Spleen (tissue), 11 donors: ENCODE data around the gene PICALM. TPM values are rescaled to one million over a fixed set of nuclear protein-coding genes. Genes with fewer than 3 reads are reported as not detected.

Experiments used
- DNase-seq: peaks from one replicate; pipeline ENCODE4 v3.0.0-alpha.2; 2020
- H3K27ac ChIP-seq, 8 donors: fragments of 200-600 bp; sonication (generic) in 7 of 8; 1 replicate in 4 of 8; 2 replicates in 4 of 8; pipeline versions ENCODE4 v1.5.0 to v1.8.0; 2016 to 2021; ENCODE audit warnings: inconsistent platforms in 4 of 8, mild to moderate bottlenecking in 4 of 8, moderate library complexity in 1 of 8
- H3K27me3 ChIP-seq, 7 donors: fragments of 200-600 bp; sonication (generic) in 6 of 7; replicated peaks in 1 of 7; 1 replicate in 4 of 7; 2 replicates in 3 of 7; pipeline versions ENCODE4 v1.5.0 to v1.8.0; 2016 to 2021; ENCODE audit warnings: inconsistent platforms in 3 of 7, mild to moderate bottlenecking in 1 of 7
- H3K36me3 ChIP-seq, 6 donors: fragments of 200-600 bp; sonication (generic) in 5 of 6; 1 replicate in 4 of 6; 2 replicates in 2 of 6; pipeline versions ENCODE4 v1.5.0 to v1.8.0; 2016 to 2021; ENCODE audit warnings: inconsistent platforms in 2 of 6
- H3K4me1 ChIP-seq, 6 donors: fragments of 200-600 bp; sonication (generic) in 5 of 6; 1 replicate in 3 of 6; 2 replicates in 3 of 6; pipeline versions ENCODE4 v1.5.0 to v1.8.0; 2016 to 2021; ENCODE audit warnings: inconsistent platforms in 3 of 6
- H3K4me3 ChIP-seq, 8 donors: fragments of 200-600 bp; sonication (generic) in 7 of 8; 1 replicate in 4 of 8; 2 replicates in 4 of 8; pipeline versions ENCODE4 v1.5.0 to v1.8.0; 2016 to 2021; ENCODE audit warnings: inconsistent platforms in 4 of 8, mild to moderate bottlenecking in 4 of 8, moderate library complexity in 2 of 8
- H3K9me3 ChIP-seq, 8 donors: fragments of 200-600 bp; sonication (generic) in 7 of 8; 1 replicate in 4 of 8; 2 replicates in 4 of 8; pipeline versions ENCODE4 v1.5.0 to v1.8.0; 2016 to 2021; ENCODE audit warnings: inconsistent platforms in 4 of 8
- POLR2A ChIP-seq, 3 donors: fragments of 450-650 bp; IDR thresholded peaks; one replicate each; pipeline ENCODE4 v1.5.1; 2017; ENCODE audit warnings: antibody characterized with exemption in 3 of 3, mild to moderate bottlenecking in 1 of 3
- POLR2AphosphoS5 ChIP-seq, 3 donors: sonication (generic); formaldehyde crosslinking; IDR thresholded peaks; one replicate each; pipeline ENCODE4 v1.5.1; 2017; ENCODE audit warnings: antibody characterized with exemption in 3 of 3
- WGBS, 5 donors: extraction: QIAGEN DNeasy Blood & Tissue Kit in 3 of 5; methylation state at CpG; one replicate each; pipeline versions ENCODE4 v1.1.5 to v1.1.7; 2013 to 2018; 5-methylcytosine and 5-hydroxymethylcytosine counted together
- intact Hi-C: fragments of 100-400 bp; cut with DNase I; formaldehyde crosslinking; loops from one replicate; pipeline ENCODE4 v1.15.0; 2023; ENCODE audit warnings: low total_unique reads
- polyA plus RNA-seq, 3 donors: library from polyadenylated mRNA; stranded (reverse); fragments of 200-250 nt; gene quantifications; one replicate each; pipeline ENCODE4 v1.2.1, GENCODE V29; 2013
- total RNA-seq, 7 donors: library from RNA; depleted of rRNA in 3 of 7; stranded (reverse); fragments of >200 nt in 3 of 7; fragmentation: NEBNext Ultra II Directional in 4 of 7; extraction: Animal tissue kit (Norgen Biotek cat#: 25700) in 4 of 7; gene quantifications; one replicate each; pipeline versions ENCODE4 v1.1.0 to v1.2.1, GENCODE V29; 2016 to 2021
- TF ChIP-seq, protein P1 (sequence below), 11 experiments: fragments of 200-600 bp in 7 of 11; fragments of 450-650 bp in 4 of 11; sonication (generic) in 4 of 11; IDR thresholded peaks in 8 of 11; conservative IDR thresholded peaks in 3 of 11; 1 replicate in 7 of 11; 2 replicates in 4 of 11; pipeline versions ENCODE4 v1.4.0 to v1.8.0; 2016 to 2021; ENCODE audit warnings: antibody characterized with exemption in 11 of 11, inconsistent platforms in 4 of 11, mild to moderate bottlenecking in 1 of 11
- donor health status: healthy with polysubstance abuse.
- donor health status: DM: no; HTN: no; CAD: no; lungs with moderate emphysema.
- donor health status: DM: no; HTN: no; CAD: no.
- donor health status: Bipolar disorder and iron deficiency.
- donor health status: healthy.
- donor health status: DM: no; HTN: no; CAD: no.
- donor health status: DM: yes; HTN: yes; CAD: no.

The PICALM gene
- total and polyA plus RNA-seq, 10 donors: 42.9 to 500 (median 288) TPM

DNA sequence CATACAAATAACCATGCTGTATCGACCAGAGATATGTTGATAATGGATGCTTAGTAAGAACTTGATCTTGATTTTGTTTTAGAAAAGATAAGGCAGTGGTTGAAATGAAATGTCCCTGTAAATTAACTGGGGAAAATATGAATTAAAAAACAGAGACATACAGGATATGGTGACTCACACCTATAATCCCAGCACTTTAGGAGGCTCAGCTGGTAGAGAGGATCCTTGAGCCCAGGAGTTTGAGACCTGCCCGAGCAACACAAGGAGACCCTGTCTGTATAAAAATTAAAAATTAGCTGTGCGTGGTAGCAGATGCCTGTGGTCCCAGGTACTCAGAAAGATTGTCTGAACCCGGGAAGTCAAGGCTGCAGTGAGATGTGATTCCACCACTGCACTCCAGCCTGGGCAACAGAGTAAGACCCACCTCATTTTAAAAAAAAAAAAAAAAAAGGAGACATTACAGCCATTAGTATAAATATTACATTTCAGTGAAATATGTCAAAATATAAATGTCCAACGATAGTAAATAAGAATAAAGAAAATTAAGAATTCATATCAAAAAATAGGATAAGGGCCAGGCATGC lies 4.6 kb downstream of the PICALM start:
- H3K4me3 ChIP-seq: peak overlapping the region in 7 of 8 donors; percentile 9 to 96 (median 93)
- peak overlapping the region in 7 of 8 donors; percentile 97 to 99 (median 98) for H3K27ac ChIP-seq
- DNase-seq: no peak
- no peaks in the 10 kb centered on the region for H3K9me3 ChIP-seq
- no peaks in the 10 kb centered on the region for H3K27me3 ChIP-seq
- intact Hi-C loops: no loop called here
- H3K36me3 ChIP-seq: no peaks in the 10 kb centered on the region
- H3K4me1 ChIP-seq: peaks cover 53 to 84% (median 72%) of the 10 kb centered on the region in 6 donors
- 40 to 70% (median 57%) methylated on average over 5 of the region's 5 CpGs for WGBS, 5 donors
- TF ChIP-seq POLR2AphosphoS5 (IDR thresholded peaks at IDR 0.05) (no peak), POLR2A (IDR thresholded peaks at IDR 0.05) (no peak)
- TF ChIP-seq, protein P1, sequence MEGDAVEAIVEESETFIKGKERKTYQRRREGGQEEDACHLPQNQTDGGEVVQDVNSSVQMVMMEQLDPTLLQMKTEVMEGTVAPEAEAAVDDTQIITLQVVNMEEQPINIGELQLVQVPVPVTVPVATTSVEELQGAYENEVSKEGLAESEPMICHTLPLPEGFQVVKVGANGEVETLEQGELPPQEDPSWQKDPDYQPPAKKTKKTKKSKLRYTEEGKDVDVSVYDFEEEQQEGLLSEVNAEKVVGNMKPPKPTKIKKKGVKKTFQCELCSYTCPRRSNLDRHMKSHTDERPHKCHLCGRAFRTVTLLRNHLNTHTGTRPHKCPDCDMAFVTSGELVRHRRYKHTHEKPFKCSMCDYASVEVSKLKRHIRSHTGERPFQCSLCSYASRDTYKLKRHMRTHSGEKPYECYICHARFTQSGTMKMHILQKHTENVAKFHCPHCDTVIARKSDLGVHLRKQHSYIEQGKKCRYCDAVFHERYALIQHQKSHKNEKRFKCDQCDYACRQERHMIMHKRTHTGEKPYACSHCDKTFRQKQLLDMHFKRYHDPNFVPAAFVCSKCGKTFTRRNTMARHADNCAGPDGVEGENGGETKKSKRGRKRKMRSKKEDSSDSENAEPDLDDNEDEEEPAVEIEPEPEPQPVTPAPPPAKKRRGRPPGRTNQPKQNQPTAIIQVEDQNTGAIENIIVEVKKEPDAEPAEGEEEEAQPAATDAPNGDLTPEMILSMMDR (IDR thresholded peaks at IDR 0.05 in 8 of 11, conservative IDR thresholded peaks at IDR 0.05 in 3 of 11): no peak

DNA sequence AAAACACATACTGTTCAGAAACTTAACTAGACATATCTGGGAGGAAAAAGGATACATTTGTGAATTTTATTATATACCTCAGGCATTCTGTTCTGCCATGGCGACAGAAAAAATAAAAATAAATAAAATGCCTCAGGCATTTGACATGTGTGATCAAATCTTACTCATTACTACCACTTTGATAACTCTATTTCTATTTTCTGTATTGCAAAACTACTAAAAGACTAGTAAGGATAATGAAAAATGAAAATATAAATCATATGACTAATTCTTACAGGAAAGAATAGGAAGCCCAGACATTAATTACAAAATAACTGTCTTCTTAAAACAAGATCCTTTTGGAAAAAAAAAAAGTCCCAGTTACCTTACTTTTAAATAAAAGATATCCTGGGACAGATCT lies 5.3 kb downstream of the PICALM start:
- Histone ChIP-seq H3K36me3 (no peaks in the 10 kb centered on the region), H3K9me3 (no peaks in the 10 kb centered on the region), H3K4me3 (peak overlapping the region in 4 of 8 donors; percentile 81 to 96 (median 94)), H3K4me1 (peaks cover 61 to 91% (median 78%) of the 10 kb centered on the region in 6 donors), H3K27ac (peak overlapping the region in 7 of 8 donors; percentile 9 to 99 (median 98)), H3K27me3 (no peaks in the 10 kb centered on the region)
- TF ChIP-seq, protein P1 (IDR thresholded peaks at IDR 0.05 in 8 of 11, conservative IDR thresholded peaks at IDR 0.05 in 3 of 11): no peak
- TF ChIP-seq POLR2AphosphoS5 (IDR thresholded peaks at IDR 0.05) (no peak), POLR2A (IDR thresholded peaks at IDR 0.05) (no peak)
- DNase-seq: no peak
- intact Hi-C loops: no loop called here
- WGBS, 5 donors: 39 to 76% (median 49%) methylated on average over 1 of the region's 1 CpG

DNA sequence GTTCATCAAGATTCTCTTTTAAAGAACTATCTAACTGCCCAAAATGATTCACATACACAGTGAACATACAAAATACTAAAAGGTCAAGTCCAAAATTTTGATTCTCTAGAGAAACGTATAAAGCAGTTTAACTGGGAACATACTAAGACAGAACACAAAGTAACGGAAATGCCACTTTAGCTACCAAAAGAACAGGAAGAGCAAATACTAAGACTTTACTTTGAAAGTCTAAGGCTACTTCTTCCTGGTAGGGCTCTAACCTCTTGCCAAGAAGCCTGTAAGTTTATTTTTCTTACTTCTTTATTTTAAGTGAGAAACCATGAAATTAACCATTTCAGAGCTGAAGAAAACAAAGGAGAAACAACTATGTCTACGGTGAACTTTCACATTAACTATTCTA lies 6.2 kb downstream of the PICALM start:
- Histone ChIP-seq H3K9me3 (no peaks in the 10 kb centered on the region), H3K4me3 (peak overlapping the region in 5 of 8 donors; percentile 9 to 96 (median 93)), H3K27me3 (no peaks in the 10 kb centered on the region), H3K27ac (peak overlapping the region in 7 of 8 donors; percentile 9 to 99 (median 98)), H3K36me3 (no peaks in the 10 kb centered on the region), H3K4me1 (peaks cover 67 to 99% (median 86%) of the 10 kb centered on the region in 6 donors)
- 6 to 12% (median 9%) methylated on average over 3 of the region's 3 CpGs for WGBS, 5 donors
- DNase-seq: no peak
- intact Hi-C loops: no loop called here
- TF ChIP-seq POLR2AphosphoS5 (IDR thresholded peaks at IDR 0.05) (no peak), POLR2A (IDR thresholded peaks at IDR 0.05) (no peak)
- TF ChIP-seq, protein P1 (IDR thresholded peaks at IDR 0.05 in 8 of 11, conservative IDR thresholded peaks at IDR 0.05 in 3 of 11): no peak

DNA sequence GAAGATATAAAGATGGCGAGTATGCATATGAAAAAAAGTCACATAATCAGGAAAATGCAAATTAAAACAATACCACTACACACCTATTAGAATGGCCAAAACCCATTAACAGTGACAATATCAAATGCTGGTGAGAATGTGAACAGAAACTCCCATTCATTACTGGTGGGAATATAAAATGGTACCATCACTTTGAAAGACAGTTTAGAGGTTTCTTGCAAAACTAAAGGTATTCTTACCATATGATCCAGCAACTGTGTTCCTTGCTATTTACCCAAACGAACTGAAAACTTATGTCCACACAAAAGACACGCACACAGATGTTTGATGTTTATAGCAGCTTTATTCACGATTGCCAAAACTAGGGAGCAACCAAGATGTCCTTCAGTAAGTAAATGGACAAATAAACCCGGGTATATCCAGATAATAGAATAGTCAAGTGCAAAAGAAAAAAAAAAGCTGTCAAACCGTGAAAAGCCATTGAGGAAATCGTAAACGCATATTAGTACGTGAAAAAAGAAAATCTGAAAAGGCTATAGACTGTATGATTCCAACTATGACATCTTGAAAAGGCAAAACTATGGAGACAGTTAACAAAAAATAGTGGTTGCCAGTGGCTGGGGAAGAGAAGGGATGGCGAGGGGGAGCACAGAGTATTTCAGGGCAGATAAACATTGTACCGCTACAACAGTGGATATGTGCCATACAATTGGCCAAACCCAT lies 7.2 kb downstream of the PICALM start:
- H3K9me3 ChIP-seq: no peaks in the 10 kb centered on the region
- TF ChIP-seq, protein P1 (IDR thresholded peaks at IDR 0.05 in 8 of 11, conservative IDR thresholded peaks at IDR 0.05 in 3 of 11): no peak
- TF ChIP-seq POLR2A (IDR thresholded peaks at IDR 0.05): no peak
- no peak for TF ChIP-seq POLR2AphosphoS5 (IDR thresholded peaks at IDR 0.05)
- peaks cover 69 to 100% (median 96%) of the 10 kb centered on the region in 6 donors for H3K4me1 ChIP-seq
- no peaks in the 10 kb centered on the region for H3K27me3 ChIP-seq
- intact Hi-C loops: no loop called here
- H3K27ac ChIP-seq: peak overlapping the region in 7 of 8 donors; percentile 9 to 99 (median 98)
- 76 to 86% (median 83%) methylated on average over 11 of the region's 11 CpGs for WGBS, 5 donors
- no peaks in the 10 kb centered on the region for H3K36me3 ChIP-seq
- no peak for DNase-seq
- H3K4me3 ChIP-seq: peak overlapping the region in 3 of 8 donors; percentile 81 to 96 (median 95)
